H1 (cell line): ENCODE results near the gene SUSD5. TPM values are rescaled to one million over a fixed set of nuclear protein-coding genes. Genes with fewer than 3 reads are reported as not detected.

Experiments used
- CTCF ChIA-PET: fragments of 300-600 bp; sonication (Branson Sonifier 250); formaldehyde crosslinking; loops from one replicate; lab custom pipeline; 2021; ENCODE audit not compliant: partially characterized antibody; lab: Charles Lee
- POLR2A ChIA-PET: fragments of 300-600 bp; sonication (Branson Sonifier 250); formaldehyde crosslinking; loops from one replicate; lab custom pipeline; 2021; ENCODE audit warnings: inconsistent platforms; ENCODE audit not compliant: partially characterized antibody; lab: Charles Lee
- DNase-seq, 2 experiments: peaks; one replicate each; pipeline versions ENCODE4 v3.0.0 to v3.0.0-alpha.2; 2010 to 2022; ENCODE audit warnings: low spot score in 2 of 2, low read depth in 1 of 2, mixed read lengths in 1 of 2
- FAIRE-seq: peaks from 2 replicates; lab custom pipeline; 2011; peaks lifted over from hg19 to GRCh38; lab: Jason Lieb, UNC
- H2AFZ ChIP-seq: 2 replicates; pipeline ENCODE4 v1.8.1; 2012; ENCODE audit warnings: low read length, inconsistent platforms
- H2AK5ac ChIP-seq: 2 replicates; pipeline ENCODE4 v1.6.1; 2013; ENCODE audit warnings: low read depth, low read length
- H2BK120ac ChIP-seq: replicated peaks from 2 replicates; pipeline ENCODE3; 2013; ENCODE audit warnings: low read depth, low read length, inconsistent platforms
- H2BK12ac ChIP-seq: 2 replicates; pipeline ENCODE4 v1.6.1; 2013; ENCODE audit warnings: low read depth, low read length
- H2BK15ac ChIP-seq: 2 replicates; pipeline ENCODE4 v1.6.1; 2013; ENCODE audit warnings: low read length
- H2BK20ac ChIP-seq: 2 replicates; pipeline ENCODE4 v1.6.1; 2013; ENCODE audit warnings: low read length
- H2BK5ac ChIP-seq: 2 replicates; pipeline ENCODE4 v1.6.1; 2013; ENCODE audit warnings: low read depth, low read length
- H3K14ac ChIP-seq: 2 replicates; pipeline ENCODE4 v1.6.1; 2013; ENCODE audit warnings: inconsistent platforms; ENCODE audit not compliant: insufficient read length
- H3K18ac ChIP-seq: 2 replicates; pipeline ENCODE4 v1.6.1; 2013; ENCODE audit warnings: low read length; ENCODE audit errors: extremely low read depth
- H3K23ac ChIP-seq: 2 replicates; pipeline ENCODE4 v1.6.1; 2013; ENCODE audit warnings: inconsistent platforms; ENCODE audit not compliant: insufficient read length
- H3K23me2 ChIP-seq: 2 replicates; pipeline ENCODE4 v1.6.1; 2013; ENCODE audit warnings: low read depth, low read length
- H3K27ac ChIP-seq: 2 replicates; pipeline ENCODE4 v1.6.1; 2011; ENCODE audit warnings: low read depth, low read length, inconsistent platforms
- H3K27me3 ChIP-seq, 4 experiments: replicated peaks in 1 of 4; 1 replicate in 1 of 4; 2 replicates in 3 of 4; pipeline versions ENCODE4 v1.6.1 to v1.8.1; 2011 to 2013; ENCODE audit warnings: low read length in 3 of 4, mild to moderate bottlenecking in 3 of 4, inconsistent platforms in 2 of 4, mixed read lengths in 2 of 4, moderate library complexity in 1 of 4; ENCODE audit not compliant: control insufficient read depth in 3 of 4, insufficient read depth in 3 of 4; ENCODE audit errors: extremely low read depth in 1 of 4
- H3K36me3 ChIP-seq, 4 experiments: 2 replicates each; pipeline versions ENCODE4 v1.6.1 to v1.8.1; 2011 to 2013; ENCODE audit warnings: mild to moderate bottlenecking in 4 of 4, low read length in 3 of 4, moderate library complexity in 2 of 4, control low read depth in 1 of 4, inconsistent platforms in 1 of 4; ENCODE audit not compliant: insufficient read depth in 4 of 4, control insufficient read depth in 2 of 4
- H3K4ac ChIP-seq: replicated peaks from 2 replicates; pipeline ENCODE3; 2013; ENCODE audit warnings: low read length, low read depth, mixed read lengths, inconsistent platforms; ENCODE audit not compliant: insufficient read length
- H3K4me1 ChIP-seq, 4 experiments: replicated peaks in 1 of 4; 1 replicate in 1 of 4; 2 replicates in 3 of 4; pipeline versions ENCODE4 v1.6.1 to v1.8.1; 2011 to 2013; ENCODE audit warnings: low read length in 3 of 4, inconsistent platforms in 2 of 4, mixed read lengths in 1 of 4; ENCODE audit not compliant: insufficient read depth in 4 of 4, control insufficient read depth in 3 of 4
- H3K4me2 ChIP-seq, 2 experiments: 2 replicates each; pipeline versions ENCODE4 v1.6.1 to v1.8.1; 2011 to 2013; ENCODE audit warnings: low read depth in 2 of 2, low read length in 2 of 2, control low read depth in 1 of 2, inconsistent platforms in 1 of 2, mild to moderate bottlenecking in 1 of 2; ENCODE audit not compliant: insufficient read depth in 1 of 2
- H3K4me3 ChIP-seq, 4 experiments: fragments of 200-600, 300-600 bp in 1 of 4; sonication (generic), shearing (Covaris generic), sonication (Bioruptor Twin) in 1 of 4; 2 replicates each; pipeline versions ENCODE4 v1.5.1 to v1.8.1; 2011 to 2016; ENCODE audit warnings: low read length in 4 of 4, low read depth in 3 of 4, control low read depth in 2 of 4, inconsistent platforms in 2 of 4, mild to moderate bottlenecking in 2 of 4, mixed read lengths in 1 of 4, moderate library complexity in 1 of 4; ENCODE audit not compliant: insufficient read depth in 2 of 4; ENCODE audit errors: extremely low read depth in 1 of 4
- H3K56ac ChIP-seq: replicated peaks from 2 replicates; pipeline ENCODE3; 2013; ENCODE audit warnings: low read depth, mild to moderate bottlenecking, mixed read lengths, low read length, inconsistent platforms; ENCODE audit not compliant: insufficient read length
- H3K79me1 ChIP-seq: 2 replicates; pipeline ENCODE4 v1.6.1; 2013; ENCODE audit warnings: low read depth, low read length, control low read depth
- H3K79me2 ChIP-seq, 2 experiments: 2 replicates each; pipeline versions ENCODE4 v1.6.1 to v1.8.1; 2012 to 2013; ENCODE audit warnings: low read length in 2 of 2, mild to moderate bottlenecking in 2 of 2, inconsistent platforms in 1 of 2; ENCODE audit not compliant: insufficient read depth in 2 of 2, control insufficient read depth in 1 of 2
- H3K9ac ChIP-seq, 4 experiments: replicated peaks in 1 of 4; 1 replicate in 1 of 4; 2 replicates in 3 of 4; pipeline versions ENCODE4 v1.6.1 to v1.8.1; 2011 to 2013; ENCODE audit warnings: low read depth in 3 of 4, low read length in 3 of 4, control low read depth in 2 of 4, mild to moderate bottlenecking in 2 of 4, moderate library complexity in 2 of 4, inconsistent platforms in 1 of 4; ENCODE audit errors: extremely low read depth in 1 of 4
- H3K9me3 ChIP-seq, 2 experiments: 2 replicates each; pipeline versions ENCODE4 v1.6.1 to v1.8.1; 2012 to 2013; ENCODE audit warnings: mild to moderate bottlenecking in 2 of 2, moderate library complexity in 2 of 2, control low read depth in 1 of 2, inconsistent platforms in 1 of 2, low read depth in 1 of 2, low read length in 1 of 2, mixed read lengths in 1 of 2; ENCODE audit not compliant: insufficient read depth in 2 of 2
- H4K20me1 ChIP-seq, 2 experiments: replicated peaks in 1 of 2; 2 replicates each; pipeline versions ENCODE3 to v1.8.1; 2011 to 2013; ENCODE audit warnings: inconsistent platforms in 2 of 2, low read length in 2 of 2, mild to moderate bottlenecking in 1 of 2; ENCODE audit not compliant: insufficient read depth in 2 of 2, control insufficient read depth in 1 of 2
- H4K5ac ChIP-seq: 2 replicates; pipeline ENCODE4 v1.6.1; 2013; ENCODE audit warnings: low read length, low read depth, mixed read lengths, inconsistent platforms; ENCODE audit not compliant: insufficient read length
- H4K8ac ChIP-seq: 2 replicates; pipeline ENCODE4 v1.8.0; 2013; ENCODE audit warnings: mild to moderate bottlenecking, moderate library complexity, low read length, inconsistent platforms; ENCODE audit not compliant: insufficient read depth; ENCODE audit errors: extremely low read depth
- H4K91ac ChIP-seq: replicated peaks from 2 replicates; pipeline ENCODE3; 2013; ENCODE audit warnings: low read length, mixed read lengths, inconsistent platforms; ENCODE audit not compliant: insufficient read length
- POLR2AphosphoS5 ChIP-seq: IDR thresholded peaks from 2 replicates; pipeline ENCODE4 v1.6.1; 2011; ENCODE audit warnings: low read depth, low read length
- WGBS, 2 experiments: shearing (Covaris generic) in 1 of 2; methylation state at CpG; one replicate each; pipeline versions ENCODE4 v1.1.6 to v1.1.7; 2013 to 2015; ENCODE audit warnings: low lambda C conversion rate in 2 of 2, mixed read lengths in 2 of 2, inconsistent platforms in 1 of 2, low coverage in 1 of 2, missing lambda C conversion rate in 1 of 2; ENCODE audit not compliant: insufficient replicate concordance in 2 of 2, insufficient coverage in 1 of 2, insufficient read length in 1 of 2; ENCODE audit errors: extremely low coverage in 1 of 2, missing lambda C conversion rate in 1 of 2; 5-methylcytosine and 5-hydroxymethylcytosine counted together
- polyA plus RNA-seq, 7 experiments: library from polyadenylated mRNA; depleted of rRNA in 3 of 7; stranded (reverse) in 5 of 7; unstranded in 2 of 7; fragments of >200 nt in 5 of 7; fragments of 200-250 nt in 2 of 7; gene quantifications; 1 replicate in 5 of 7; 2 replicates in 1 of 7; 4 replicates in 1 of 7; pipeline versions ENCODE4 v1.2.1 to v1.2.3, GENCODE V29; 2011 to 2013; ENCODE audit warnings: missing spikeins in 2 of 7, mixed read lengths in 2 of 7
- total RNA-seq: library from RNA; stranded (reverse); fragmentation: NEBNext Ultra II Directional; extraction: Animal tissue kit (Norgen Biotek cat#: 25700); gene quantifications from 2 replicates; pipeline ENCODE4 v1.2.1, GENCODE V29; 2021

The SUSD5 gene
- total and polyA plus RNA-seq, 2 of the 8 experiments (the other 6 are each of a cell fraction or from before 2014, with no cell fraction given), result 0.92 to 3.3 TPM

DNA sequence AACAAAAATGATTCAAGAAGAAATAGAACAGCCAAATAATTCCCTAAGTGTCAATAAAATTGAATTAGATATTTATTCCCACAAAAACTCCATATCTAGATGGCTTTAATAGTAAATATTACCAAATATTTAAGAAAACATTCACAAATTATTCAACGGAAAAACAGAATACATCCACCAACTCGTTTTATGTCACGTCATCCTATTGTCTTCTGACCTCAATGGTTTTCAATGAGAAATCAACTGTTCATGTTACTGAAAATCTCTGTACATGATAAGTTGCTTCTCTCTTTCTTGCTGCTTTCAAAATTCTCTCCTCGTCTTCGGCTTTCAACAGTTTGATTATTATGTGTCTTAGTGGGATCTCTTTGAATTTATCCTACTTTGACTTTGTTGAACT lies 41.5 kb upstream of the SUSD5 start:
- Histone ChIP-seq H2BK20ac (no peak overlapping the region), H3K4me1 (no peaks in the 10 kb centered on the region), H3K36me3 (no peaks in the 10 kb centered on the region), H4K5ac (no peak overlapping the region), H2AFZ (no peak overlapping the region), H2AK5ac (no peak overlapping the region), H3K27me3 (no peaks in the 10 kb centered on the region), H3K56ac (no peak overlapping the region), H3K79me2 (no peaks in the 10 kb centered on the region), H2BK12ac (no peak overlapping the region), H2BK120ac (no peak overlapping the region), H4K8ac (no peak overlapping the region), H4K20me1 (no peaks in the 10 kb centered on the region), H3K4ac (no peak overlapping the region), H3K9ac (no peak overlapping the region), H3K9me3 (no peaks in the 10 kb centered on the region), H3K23ac (no peak overlapping the region), H3K4me2 (no peak overlapping the region), H3K4me3 (no peak overlapping the region), H4K91ac (no peak overlapping the region), H2BK15ac (no peak overlapping the region), H3K14ac (no peak overlapping the region), H3K27ac (no peak overlapping the region), H3K18ac (no peak overlapping the region), H3K79me1 (no peaks in the 10 kb centered on the region), H3K23me2 (no peaks in the 10 kb centered on the region), H2BK5ac (no peak overlapping the region)
- no peak for DNase-seq
- 86% methylated on average over 5 of the region's 5 CpGs; no CpG with 5 or more reads in 1 of the 2 experiments for WGBS, 2 experiments
- FAIRE-seq, result no peak
- POLR2A ChIA-PET, result no interaction called here
- CTCF ChIA-PET, result no interaction called here
- TF ChIP-seq POLR2AphosphoS5, result no peak
